Posterior cingulate gyrus (tissue), 11 donors: Measurements from ENCODE around the gene KRTAP7-1.
A peak's percentile ranks its signal among the peaks of the same experiment; 100 is the strongest.

Experiments used
- DNase-seq, 10 donors: peaks; one replicate each; pipeline versions ENCODE4 v3.0.0 to v3.0.0-alpha.2; 2020 to 2021; ENCODE audit warnings: mixed read lengths in 3 of 10
- intact Hi-C: fragments of 100-400 bp; cut with DNase I; formaldehyde crosslinking; loops from one replicate; pipeline ENCODE4 v1.15.1; 2023

Gene KRTAP7-1

GRCh38 chr21:30829659-30830058, at the start of gene KRTAP7-1:
Gene KRTAP7-1, minus strand, starts transcription at chr21:30829759. Its CDS starts 61 bp downstream, at chr21:30829698.
- DNase-seq: no peak
- intact Hi-C loops: no loop called here

- intact Hi-C loops: no loop called here
Observed at GRCh38 chr21:30874526-30874925, 45.0 kb upstream of the KRTAP7-1 start.

GRCh38 chr21:30847627-30848500, 18.3 kb upstream of the KRTAP7-1 start:
- DNase-seq: no peak
- intact Hi-C loops: no loop called here

More at GRCh38 chr21:30874526-30874925, 45.0 kb upstream of the KRTAP7-1 start:
- DNase-seq: no peak

- no peak for DNase-seq
- intact Hi-C loops: no loop called here
Observed at GRCh38 chr21:30842990-30843389, 13.4 kb upstream of the KRTAP7-1 start.

- intact Hi-C loops: no loop called here
Observed at GRCh38 chr21:30839304-30839703, 9.7 kb upstream of the KRTAP7-1 start.

GRCh38 chr21:30838536-30838935, 9.0 kb upstream of the KRTAP7-1 start:
- DNase-seq: peak in 1 of 10 donors; percentile 50
- intact Hi-C loops: no loop called here

More at GRCh38 chr21:30839304-30839703, 9.7 kb upstream of the KRTAP7-1 start:
- DNase-seq: peak in 4 of 10 donors; percentile 9 to 61 (median 18)

GRCh38 chr21:30831194-30831765, 1.7 kb upstream of the KRTAP7-1 start:
- DNase-seq: no peak
- intact Hi-C loops: no loop called here

GRCh38 chr21:30818837-30819610, 10.5 kb downstream of the KRTAP7-1 start:
- no peak for DNase-seq
- intact Hi-C loops: no loop called here

GRCh38 chr21:30813174-30813573, 16.4 kb downstream of the KRTAP7-1 start, which contains the start of gene KRTAP8-1:
Gene KRTAP8-1, minus strand, starts transcription at chr21:30813274. Its CDS starts 54 bp downstream, at chr21:30813220.
- DNase-seq: no peak
- intact Hi-C loops: no loop called here

- no peak for DNase-seq
- intact Hi-C loops: no loop called here
Observed at GRCh38 chr21:30800605-30801004, 29.0 kb downstream of the KRTAP7-1 start.

GRCh38 chr21:30793581-30794314, 35.8 kb downstream of the KRTAP7-1 start:
- no peak for DNase-seq
- intact Hi-C loops: no loop called here

GRCh38 chr21:30779249-30779648, 50.3 kb downstream of the KRTAP7-1 start:
- intact Hi-C loops: no loop called here
- DNase-seq: no peak
